Activated CD8-positive, alpha-beta memory T cell treated with anti-CD3 and anti-CD28 coated beads, Interleukin-2, amount 50 U/mL, for 24 hours (primary cell): Measurements from ENCODE around the gene NBPF11.
A peak's percentile ranks its signal among the peaks of the same experiment; 100 is the strongest.
"Not testable (repeated sequence)": the region's sequence is repeated elsewhere in the genome, so short reads cannot be mapped to it uniquely, and the experiment has no call there.

Experiments used
- DNase-seq: peaks from one replicate; pipeline ENCODE4 v3.0.0-alpha.2; 2020; ENCODE audit errors: extremely low read depth

The NBPF11 gene, protein sequence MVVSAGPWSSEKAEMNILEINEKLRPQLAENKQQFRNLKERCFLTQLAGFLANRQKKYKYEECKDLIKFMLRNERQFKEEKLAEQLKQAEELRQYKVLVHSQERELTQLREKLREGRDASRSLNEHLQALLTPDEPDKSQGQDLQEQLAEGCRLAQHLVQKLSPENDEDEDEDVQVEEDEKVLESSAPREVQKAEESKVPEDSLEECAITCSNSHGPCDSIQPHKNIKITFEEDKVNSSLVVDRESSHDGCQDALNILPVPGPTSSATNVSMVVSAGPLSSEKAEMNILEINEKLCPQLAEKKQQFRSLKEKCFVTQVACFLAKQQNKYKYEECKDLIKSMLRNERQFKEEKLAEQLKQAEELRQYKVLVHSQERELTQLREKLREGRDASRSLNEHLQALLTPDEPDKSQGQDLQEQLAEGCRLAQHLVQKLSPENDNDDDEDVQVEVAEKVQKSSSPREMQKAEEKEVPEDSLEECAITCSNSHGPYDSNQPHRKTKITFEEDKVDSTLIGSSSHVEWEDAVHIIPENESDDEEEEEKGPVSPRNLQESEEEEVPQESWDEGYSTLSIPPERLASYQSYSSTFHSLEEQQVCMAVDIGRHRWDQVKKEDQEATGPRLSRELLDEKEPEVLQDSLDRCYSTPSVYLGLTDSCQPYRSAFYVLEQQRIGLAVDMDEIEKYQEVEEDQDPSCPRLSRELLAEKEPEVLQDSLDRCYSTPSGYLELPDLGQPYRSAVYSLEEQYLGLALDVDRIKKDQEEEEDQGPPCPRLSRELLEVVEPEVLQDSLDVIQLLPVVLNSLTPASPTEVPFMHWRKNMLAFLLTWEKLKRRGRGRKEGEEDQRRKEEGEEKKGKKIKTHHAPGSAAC

GRCh38 chr1:148151911-148152656 is at the start of gene NBPF11:
Gene NBPF11 (minus strand): TSS chr1:148152281. CDS start chr1:148127003, 25,278 bp downstream.
- DNase-seq = peak; percentile 66

GRCh38 chr1:148197396-148197795 is 45.3 kb upstream of the NBPF11 start:
- not testable (repeated sequence) for DNase-seq

DNA sequence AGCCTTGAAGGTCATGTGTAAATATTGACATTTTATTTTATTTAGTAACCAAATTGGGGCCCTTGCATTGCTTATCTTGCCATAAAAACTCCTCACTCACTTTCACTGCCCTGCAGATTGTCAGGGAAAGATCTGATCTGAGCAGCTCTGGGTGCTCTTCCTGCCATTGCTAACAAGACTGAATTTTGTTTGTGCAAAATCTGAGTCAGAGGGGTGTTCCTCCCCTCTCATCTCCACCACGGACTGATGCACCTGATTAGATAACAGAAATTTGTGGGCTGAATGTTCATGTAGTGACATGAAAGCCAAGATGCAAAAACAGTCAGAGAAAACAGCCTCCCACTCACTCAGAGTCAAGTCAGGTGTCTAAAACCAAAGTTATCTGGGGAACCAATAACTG is 44.9 kb upstream of the NBPF11 start:
- not testable (repeated sequence) for DNase-seq

DNA sequence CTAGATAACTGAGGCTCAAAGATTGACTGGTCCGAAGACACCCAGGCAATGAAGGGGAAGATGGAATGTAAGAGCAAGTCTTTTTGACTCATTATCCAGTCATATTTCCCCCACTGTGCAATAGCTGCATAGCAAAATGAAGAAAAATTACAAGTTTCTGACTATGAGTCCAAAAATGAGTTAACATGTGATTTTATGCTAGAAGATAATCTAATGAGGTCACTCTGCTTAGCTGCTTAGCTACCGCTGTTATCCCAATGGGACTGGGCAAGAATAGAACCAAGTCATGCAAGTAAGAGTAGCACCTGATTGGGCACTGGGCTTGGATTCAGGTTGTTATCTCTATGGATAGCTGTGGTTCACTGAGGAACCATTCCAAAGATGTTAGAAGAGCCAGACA is 43.0 kb upstream of the NBPF11 start:
- not testable (repeated sequence) for DNase-seq

DNA sequence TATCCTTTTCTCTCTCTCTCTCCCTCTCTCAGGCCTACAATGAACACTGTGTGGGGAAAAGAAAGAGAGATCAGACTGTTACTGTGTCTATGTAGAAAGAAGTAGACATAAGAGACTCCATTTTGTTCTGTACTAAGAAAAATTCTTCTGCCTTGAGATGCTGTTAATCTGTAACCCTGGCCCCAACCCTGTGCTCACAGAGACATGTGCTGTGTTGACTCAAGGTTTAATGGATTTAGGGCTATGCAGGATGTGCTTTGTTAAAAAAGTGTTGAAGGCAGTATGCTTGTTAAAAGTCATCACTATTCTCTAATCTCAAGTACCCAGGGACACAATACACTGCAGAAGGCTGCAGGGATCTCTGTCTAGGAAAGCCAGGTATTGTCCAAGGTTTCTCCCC is 36.7 kb upstream of the NBPF11 start:
- DNase-seq = not testable (repeated sequence)

DNA sequence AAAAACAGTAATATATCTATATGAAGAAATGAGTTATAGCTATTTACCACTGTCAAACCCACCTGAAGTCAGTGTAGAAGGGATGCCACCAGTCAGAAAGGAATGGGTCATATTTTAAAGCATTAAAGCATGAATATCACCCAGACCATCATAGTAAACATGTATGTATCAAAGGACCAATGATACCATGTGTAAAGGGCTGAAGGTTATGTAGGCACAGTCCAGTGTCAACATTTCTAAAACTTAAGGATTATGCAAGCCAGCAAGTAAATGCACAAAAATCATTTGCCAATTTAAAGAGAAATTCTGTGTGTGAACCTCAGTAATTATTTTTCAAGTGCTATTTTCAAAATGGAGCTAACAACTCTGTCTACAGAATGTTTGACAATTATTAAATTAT is 26.6 kb upstream of the NBPF11 start:
- not testable (repeated sequence) for DNase-seq

GRCh38 chr1:148175414-148175813 is 23.3 kb upstream of the NBPF11 start:
- not testable (repeated sequence) for DNase-seq

- not testable (repeated sequence) for DNase-seq
Measured at GRCh38 chr1:148171995-148172394, 19.9 kb upstream of the NBPF11 start.

DNA sequence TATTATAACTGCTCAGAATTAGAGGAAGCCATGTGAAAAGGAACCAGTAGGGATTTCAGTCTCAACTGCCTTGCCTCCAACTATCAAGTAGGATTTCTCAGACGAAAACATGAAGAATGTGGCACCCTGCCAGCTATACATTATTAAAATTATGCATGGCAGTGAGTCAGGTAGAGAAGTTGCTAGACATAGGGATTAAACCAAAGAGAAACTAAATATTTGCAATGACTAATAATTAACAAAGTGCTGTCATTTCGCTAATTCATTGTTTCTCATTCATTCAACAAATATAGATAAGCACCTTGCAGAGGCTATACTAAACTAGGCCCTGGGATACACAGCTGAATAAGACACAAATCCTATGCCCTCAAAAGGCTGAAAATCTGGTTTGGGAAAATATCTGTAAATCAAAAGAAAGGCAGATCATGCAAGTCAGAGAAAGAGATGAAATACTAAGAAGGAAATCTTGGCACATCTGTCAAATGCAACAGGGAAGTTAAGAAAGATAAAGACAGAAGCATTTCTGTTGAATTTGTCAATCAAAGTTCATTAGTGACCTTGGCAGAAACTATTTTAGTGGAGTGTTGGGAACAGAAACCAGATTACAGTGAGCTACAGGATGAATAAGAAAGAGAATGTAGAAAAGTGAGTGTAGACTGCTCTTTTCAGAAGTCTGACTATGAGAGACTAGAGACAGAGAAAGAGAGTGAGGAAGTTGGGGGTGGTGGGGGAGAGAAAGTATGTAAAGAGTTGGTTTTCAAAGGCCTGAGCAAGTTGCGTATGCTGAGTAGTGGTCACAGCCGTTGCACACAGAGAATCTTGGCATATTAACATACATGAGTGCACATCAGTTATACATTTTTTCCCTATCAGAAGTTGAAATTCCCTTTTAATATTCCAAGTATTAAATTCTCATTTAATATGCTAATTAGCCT is 14.7 kb upstream of the NBPF11 start:
- DNase-seq = no peak

DNA sequence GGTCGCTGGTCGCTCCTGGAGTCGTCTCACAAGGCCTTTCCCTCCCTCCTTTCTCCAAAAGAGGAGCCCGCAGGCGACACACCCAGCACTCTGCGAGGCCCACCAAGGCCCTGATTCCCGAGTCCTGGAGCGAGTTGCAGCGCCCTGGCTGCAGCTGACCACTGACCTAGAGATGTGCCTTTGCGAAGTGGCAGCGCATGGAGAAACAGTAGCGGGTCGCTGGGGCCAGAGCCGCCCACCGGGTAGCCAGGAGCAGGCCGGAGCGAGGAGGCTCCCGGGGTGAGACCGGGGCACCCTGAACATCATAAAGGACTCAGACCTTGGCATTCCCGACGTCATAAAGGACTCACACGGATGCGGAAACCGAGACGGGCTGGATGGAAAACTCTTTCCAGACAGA is 10.3 kb upstream of the NBPF11 start:
- DNase-seq = no peak

GRCh38 chr1:148161053-148161901 is 9.2 kb upstream of the NBPF11 start:
- DNase-seq = no peak

DNA sequence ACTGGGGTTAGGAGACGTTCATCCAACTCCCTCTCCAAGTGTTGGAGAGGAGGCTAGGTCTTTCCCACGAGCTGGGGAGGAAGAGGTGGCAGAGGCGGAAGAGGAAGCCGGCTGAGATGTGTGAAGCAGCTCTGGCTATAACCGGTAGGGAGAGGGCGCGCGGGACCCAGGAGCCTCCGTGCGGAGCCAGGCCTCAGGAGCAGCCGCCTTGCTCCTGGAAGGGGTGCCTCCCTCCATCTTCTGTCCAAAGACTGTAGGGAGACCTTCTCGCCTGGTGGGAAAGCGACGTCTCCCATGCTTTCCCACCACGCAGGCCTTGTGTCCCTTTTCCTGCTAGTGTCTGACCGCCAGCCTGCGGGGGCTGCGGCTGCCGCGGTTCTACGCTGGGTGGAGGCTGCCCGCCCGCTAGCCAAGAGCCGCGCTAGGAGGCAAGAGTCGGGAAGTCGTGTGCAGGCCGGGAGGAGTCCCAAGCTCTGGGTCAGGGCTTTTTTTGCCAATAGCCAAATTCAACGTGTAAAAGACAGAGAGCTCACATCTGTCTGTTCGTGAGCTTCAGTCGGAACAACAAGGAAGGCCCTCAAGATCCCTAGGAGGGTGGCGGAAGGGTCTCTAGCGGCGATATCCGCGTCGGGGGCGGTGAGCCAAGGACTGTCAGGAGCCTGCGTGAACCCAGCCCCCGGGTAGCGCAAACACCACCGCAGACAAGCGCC is 8.4 kb upstream of the NBPF11 start:
- no peak for DNase-seq

DNA sequence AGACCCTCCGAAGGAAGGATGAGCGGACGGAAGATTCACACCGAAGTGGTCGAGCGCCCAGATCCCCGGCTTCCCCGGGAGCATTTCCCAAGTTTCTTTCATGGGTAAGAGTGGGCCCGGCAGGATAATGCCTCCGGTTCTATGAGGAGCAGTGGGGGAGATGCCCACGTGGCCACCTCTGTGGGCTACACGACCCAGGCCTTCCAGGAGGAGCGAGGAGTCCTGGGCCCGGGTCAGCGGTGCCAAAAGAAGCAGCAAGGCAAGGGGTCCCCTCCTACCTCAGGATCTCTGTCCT is 7.9 kb upstream of the NBPF11 start:
- DNase-seq = no peak

- DNase-seq = no peak
Measured at GRCh38 chr1:148158341-148159003, 6.4 kb upstream of the NBPF11 start.

GRCh38 chr1:148157803-148158202 is 5.7 kb upstream of the NBPF11 start:
- DNase-seq = not testable (repeated sequence)

DNA sequence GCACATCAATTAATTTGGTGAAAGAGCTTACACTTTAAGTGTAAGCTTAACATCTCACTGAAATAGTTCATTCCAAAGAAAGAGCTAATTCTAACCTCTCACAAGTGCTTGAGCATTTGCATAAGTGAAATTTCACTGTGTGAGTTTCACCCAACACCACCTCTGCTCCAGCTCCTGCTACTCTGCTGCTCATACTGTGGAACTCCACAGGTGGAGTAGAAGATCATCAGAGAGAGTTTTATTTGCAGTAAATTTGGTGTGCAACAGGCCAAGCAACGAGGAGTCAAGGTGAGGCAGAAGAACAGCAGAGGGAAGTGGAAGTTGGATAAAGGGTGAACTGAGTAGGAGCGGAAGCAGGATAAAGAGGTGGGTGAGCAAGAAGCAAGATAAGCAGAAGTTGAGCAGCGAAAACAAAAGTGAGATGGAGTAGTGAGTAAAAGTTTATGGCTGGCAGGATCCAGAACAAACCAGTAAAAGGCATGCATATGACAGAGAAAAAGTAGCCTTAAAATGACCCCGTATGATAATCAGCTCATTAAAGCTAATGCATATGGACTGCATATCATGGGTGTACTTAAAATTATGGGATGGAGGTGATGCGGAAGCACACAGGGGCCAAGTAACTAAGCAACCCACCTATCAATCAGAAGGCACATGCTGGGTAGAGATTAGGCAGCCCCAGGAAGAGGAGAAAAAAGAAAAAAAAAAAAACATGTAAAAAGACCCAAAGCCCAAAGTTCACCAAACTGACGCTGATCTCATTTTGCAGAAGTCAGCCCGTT is 3.6 kb upstream of the NBPF11 start:
- not testable (repeated sequence) for DNase-seq

GRCh38 chr1:148152795-148153194 is 714 bp upstream of the NBPF11 start:
- DNase-seq = not testable (repeated sequence)

GRCh38 chr1:148151371-148151819 is 686 bp downstream of the NBPF11 start:
- not testable (repeated sequence) for DNase-seq
